ENCODE results near the gene GRP.

Gene GRP

DNA sequence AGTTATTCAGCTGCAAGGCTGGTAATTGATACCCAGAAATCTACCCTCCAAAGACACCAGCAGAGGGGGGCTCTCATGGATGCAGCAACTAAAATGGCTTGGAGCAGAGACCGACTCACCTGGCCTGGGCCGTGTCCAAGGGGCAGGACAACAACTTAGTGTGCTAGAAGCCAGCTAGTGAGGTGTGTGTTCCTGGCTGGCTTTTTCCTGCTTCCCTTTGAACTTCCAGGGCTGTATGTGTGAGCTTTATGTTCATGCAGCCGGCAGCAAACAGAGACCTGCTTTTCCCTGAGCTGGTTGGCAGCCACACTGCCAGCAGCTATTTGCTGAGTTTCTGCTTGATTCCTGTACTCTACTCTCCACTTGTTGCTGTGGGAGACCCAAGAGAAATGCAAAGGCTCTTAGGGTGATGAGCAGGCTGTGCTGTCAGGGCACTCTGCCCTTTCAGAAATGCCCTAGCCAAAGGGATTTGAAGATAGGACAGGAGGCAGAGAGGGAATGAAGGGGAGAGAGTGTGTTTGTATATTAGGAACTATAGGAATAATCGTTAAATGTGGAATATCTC, 23.7 kb upstream of the GRP start:
- TF ChIP-seq CTCF (conservative IDR thresholded peaks at IDR 0.05; ENCODE audit: low read depth, low read length) = no peak

GRCh38 chr18:59197636-59198035, 22.3 kb upstream of the GRP start:
- H3K4me3 ChIP-seq (ENCODE audit: low read depth, low read length) = no peak overlapping the region
- no peak for TF ChIP-seq CTCF (conservative IDR thresholded peaks at IDR 0.05; ENCODE audit: low read depth, low read length)
- no peak for DNase-seq (ENCODE audit: low read depth)

More for the DNA sequence above, 23.7 kb upstream of the GRP start:
- no peak overlapping the region for H3K4me3 ChIP-seq (ENCODE audit: low read depth, low read length)
- no peak for DNase-seq (ENCODE audit: low read depth)

DNA sequence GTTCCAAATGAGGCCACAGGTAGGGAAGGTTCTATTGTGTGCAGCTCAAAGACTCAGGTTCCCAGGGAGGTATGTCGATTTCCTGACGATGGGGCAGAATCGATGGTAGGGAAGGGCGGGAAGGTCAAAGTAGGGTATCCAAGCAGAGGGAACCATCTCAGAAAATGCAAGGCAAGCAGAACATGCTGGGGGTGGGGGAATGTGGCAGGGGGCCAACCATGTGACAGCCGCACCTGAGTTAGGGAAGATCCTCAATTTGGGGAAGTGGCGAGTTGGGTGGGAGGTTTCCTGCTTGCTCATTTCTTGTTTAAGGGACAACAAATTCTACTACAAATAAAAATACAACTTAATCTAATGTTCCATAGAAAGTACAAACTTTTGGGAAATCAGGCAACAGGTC, 21.7 kb upstream of the GRP start:
- TF ChIP-seq CTCF (conservative IDR thresholded peaks at IDR 0.05; ENCODE audit: low read depth, low read length) = no peak
- no peak overlapping the region for H3K4me3 ChIP-seq (ENCODE audit: low read depth, low read length)
- no peak for DNase-seq (ENCODE audit: low read depth)

DNA sequence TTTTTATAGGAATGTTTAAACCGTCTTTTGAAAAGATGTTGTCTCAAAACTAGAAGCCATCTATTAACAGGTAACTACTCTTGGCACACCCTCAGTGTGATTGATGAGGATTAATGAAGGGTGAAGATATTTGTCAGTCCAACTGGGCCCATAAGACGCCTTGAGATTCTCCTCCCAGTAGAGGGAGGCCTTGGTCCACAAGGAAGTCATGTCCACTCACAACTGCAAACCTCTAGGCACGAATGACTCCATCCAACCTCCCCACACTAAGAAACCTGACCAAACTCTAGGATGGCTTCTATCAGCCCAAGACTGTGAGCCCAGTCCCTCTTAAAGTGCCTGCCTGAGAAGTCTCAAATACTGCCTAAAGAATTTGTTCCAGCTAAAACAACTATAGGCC, 19.2 kb upstream of the GRP start:
- no peak overlapping the region for H3K4me3 ChIP-seq (ENCODE audit: low read depth, low read length)
- peak; percentile 5 for DNase-seq (ENCODE audit: low read depth)
- peak; percentile 14 for TF ChIP-seq CTCF (conservative IDR thresholded peaks at IDR 0.05; ENCODE audit: low read depth, low read length)

DNA sequence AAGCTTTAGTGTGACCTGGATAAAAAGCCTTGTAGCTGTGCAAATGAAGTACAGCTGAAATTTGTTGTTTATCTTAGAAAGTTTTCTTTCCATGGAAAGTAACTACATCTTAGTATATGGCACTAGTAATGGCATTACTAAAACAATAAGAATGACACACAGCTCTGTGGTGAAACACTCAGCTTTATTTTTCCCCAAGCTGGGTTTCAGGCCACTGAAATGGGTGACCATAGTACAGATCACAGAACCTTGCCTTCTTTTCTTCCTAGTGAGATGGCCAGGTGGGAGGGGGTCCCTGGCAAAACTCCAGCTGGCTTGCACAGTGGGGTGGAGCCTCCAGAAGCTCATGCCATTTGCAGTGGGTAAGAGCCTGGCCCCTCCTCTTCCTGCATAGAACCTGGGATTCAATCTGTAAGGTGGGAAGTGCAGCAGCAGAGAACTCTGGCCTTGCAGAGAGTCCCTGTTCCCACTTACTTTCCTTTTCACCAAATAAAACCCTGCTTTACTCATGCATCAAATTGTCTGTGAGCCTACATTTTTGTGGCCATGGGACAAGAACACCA, 17.6 kb upstream of the GRP start:
- no peak for TF ChIP-seq CTCF (conservative IDR thresholded peaks at IDR 0.05; ENCODE audit: low read depth, low read length)
- no peak overlapping the region for H3K4me3 ChIP-seq (ENCODE audit: low read depth, low read length)
- DNase-seq (ENCODE audit: low read depth) = no peak

GRCh38 chr18:59207506-59207905, 12.5 kb upstream of the GRP start:
- H3K4me3 ChIP-seq (ENCODE audit: low read depth, low read length) = no peak overlapping the region
- TF ChIP-seq CTCF (conservative IDR thresholded peaks at IDR 0.05; ENCODE audit: low read depth, low read length) = no peak
- no peak for DNase-seq (ENCODE audit: low read depth)

- no peak for DNase-seq (ENCODE audit: low read depth)
- no peak for TF ChIP-seq CTCF (conservative IDR thresholded peaks at IDR 0.05; ENCODE audit: low read depth, low read length)
- no peak overlapping the region for H3K4me3 ChIP-seq (ENCODE audit: low read depth, low read length)
Observed at GRCh38 chr18:59208602-59209125, 11.3 kb upstream of the GRP start.
